ENCODE measurements around the gene FNDC10. TPM values are rescaled to one million over a fixed set of nuclear protein-coding genes. Genes with fewer than 3 reads are reported as not detected.

FNDC10 gene
- total RNA-seq, 4 donors from 2014 or later = 9.0 to 26.2 (median 24.5) TPM

DNA sequence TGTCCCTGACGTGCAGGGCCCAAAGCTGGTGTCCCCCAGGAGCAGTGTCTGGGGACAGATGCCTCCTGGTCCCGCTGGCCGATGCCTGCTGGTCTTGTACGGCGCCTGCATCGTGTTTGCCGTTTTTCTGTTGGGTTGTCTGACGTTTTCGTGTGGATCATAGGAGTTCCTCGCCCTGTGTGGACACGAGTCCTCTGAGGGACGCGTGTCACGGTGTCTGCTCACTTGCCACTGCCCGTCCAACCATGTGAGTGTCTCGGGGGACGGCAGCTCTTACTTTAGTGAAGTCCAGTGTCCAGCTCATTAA is 22.8 kb upstream of the FNDC10 start:
- Histone ChIP-seq H3K27me3 (no peaks in the 10 kb centered on the region), H3K27ac (no peak overlapping the region), H3K4me3 (no peak overlapping the region), H3K9me3 (no peaks in the 10 kb centered on the region), H3K36me3 (peaks cover 13% of the 10 kb centered on the region), H3K4me1 (peaks cover 15% of the 10 kb centered on the region)
- 90% methylated on average over 15 of the region's 17 CpGs for WGBS
- no peak for DNase-seq (ENCODE audit: low spot score in 2 of 2)
- TF ChIP-seq POLR2A (IDR thresholded peaks at IDR 0.05) (no peak), POLR2AphosphoS5 (IDR thresholded peaks at IDR 0.05) (no peak), EP300 (IDR thresholded peaks at IDR 0.05) (no peak)
- TF ChIP-seq, protein P1, sequence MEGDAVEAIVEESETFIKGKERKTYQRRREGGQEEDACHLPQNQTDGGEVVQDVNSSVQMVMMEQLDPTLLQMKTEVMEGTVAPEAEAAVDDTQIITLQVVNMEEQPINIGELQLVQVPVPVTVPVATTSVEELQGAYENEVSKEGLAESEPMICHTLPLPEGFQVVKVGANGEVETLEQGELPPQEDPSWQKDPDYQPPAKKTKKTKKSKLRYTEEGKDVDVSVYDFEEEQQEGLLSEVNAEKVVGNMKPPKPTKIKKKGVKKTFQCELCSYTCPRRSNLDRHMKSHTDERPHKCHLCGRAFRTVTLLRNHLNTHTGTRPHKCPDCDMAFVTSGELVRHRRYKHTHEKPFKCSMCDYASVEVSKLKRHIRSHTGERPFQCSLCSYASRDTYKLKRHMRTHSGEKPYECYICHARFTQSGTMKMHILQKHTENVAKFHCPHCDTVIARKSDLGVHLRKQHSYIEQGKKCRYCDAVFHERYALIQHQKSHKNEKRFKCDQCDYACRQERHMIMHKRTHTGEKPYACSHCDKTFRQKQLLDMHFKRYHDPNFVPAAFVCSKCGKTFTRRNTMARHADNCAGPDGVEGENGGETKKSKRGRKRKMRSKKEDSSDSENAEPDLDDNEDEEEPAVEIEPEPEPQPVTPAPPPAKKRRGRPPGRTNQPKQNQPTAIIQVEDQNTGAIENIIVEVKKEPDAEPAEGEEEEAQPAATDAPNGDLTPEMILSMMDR (IDR thresholded peaks at IDR 0.05) = no peak

DNA sequence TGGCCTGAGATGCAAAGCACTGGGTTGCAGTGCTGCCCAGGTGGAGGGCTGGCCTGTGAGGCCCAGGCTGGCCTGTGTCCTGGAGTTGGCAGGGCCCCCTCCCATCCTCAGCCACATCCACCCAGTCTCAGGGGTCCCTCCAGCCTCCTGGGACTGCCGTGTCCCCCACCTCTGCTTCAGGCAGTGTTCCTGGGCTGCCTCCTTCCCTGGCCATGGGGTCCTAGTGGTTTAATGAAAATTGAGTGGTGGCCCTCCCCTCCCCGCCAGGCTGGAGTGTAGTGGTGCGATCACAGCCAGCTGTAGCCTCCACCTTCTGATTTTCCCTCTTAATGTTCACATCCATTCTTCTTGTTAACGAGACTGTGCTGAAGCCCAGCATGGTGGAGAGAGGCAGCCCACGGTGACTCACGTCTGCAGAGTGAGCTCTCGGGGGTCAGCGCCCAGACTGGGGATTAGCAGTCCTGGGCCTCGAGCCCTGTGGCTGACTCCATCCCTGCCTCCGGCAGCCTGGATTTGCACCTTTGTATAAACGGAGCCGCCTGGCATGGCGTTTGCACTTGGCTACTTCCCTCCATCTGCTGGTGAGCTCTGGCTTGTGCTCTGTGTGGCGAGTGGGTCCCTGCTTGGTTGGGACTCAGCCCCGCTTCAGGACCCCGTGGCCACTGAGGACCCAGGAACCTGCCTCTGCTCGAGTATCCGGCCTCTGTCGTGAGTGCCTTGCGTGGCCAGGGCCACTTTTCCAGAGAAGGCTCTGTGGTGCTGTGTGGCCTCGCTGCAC is 22.3 kb upstream of the FNDC10 start:
- DNase-seq (ENCODE audit: low spot score in 2 of 2) = no peak
- Histone ChIP-seq H3K27ac (no peak overlapping the region), H3K4me3 (no peak overlapping the region), H3K9me3 (no peaks in the 10 kb centered on the region), H3K4me1 (peaks cover 14% of the 10 kb centered on the region), H3K36me3 (peaks cover 14% of the 10 kb centered on the region), H3K27me3 (no peaks in the 10 kb centered on the region)
- WGBS = 80% methylated on average over 14 of the region's 21 CpGs
- TF ChIP-seq, protein P1 (IDR thresholded peaks at IDR 0.05) = no peak
- TF ChIP-seq EP300 (IDR thresholded peaks at IDR 0.05) = no peak
- no peak for TF ChIP-seq POLR2AphosphoS5 (IDR thresholded peaks at IDR 0.05)
- TF ChIP-seq POLR2A (IDR thresholded peaks at IDR 0.05) = no peak

DNA sequence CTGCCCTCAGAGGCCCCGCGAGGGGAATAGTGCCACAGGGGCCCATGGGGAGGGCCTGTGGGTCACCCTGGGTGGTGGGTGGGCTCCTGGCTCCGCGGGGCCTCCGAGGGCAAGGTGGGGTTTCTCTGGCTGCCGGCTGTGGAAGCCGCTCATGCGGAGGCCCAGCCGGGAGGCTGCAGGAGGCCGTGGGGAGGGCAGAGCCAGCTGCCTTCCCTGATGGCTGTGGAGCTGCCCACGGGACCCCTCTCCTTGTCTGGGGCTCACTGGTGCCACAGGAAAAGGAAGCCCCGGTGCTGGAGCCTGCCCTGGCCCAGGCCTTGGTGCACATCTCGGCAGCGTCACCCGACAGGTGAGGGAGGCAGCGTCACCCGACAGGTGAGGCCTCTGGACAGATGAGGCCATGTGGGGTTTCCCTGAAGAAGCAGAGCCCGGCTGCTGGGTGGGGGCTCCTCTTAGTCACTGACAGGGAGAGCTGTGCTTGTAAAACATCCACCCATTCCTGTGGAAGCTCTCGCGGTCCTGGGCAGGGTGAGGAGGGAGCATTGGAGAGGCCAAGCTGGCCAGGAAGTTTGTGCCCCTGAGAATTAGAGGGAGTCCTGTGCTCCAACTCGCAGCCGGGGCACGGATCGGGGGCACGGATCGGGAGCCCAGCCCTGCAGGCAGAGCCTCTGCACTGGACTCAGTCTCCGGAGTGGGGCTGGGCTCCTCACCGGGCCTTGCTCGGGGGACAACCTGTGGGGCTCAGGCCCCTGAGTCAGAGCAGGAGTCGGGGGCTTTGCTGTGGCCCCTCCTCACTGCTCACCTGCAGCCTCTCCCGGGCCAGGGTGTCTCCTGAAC is 21.5 kb upstream of the FNDC10 start:
- DNase-seq (ENCODE audit: low spot score in 2 of 2) = peak in 1 of 2 donors; percentile 64
- H3K27ac ChIP-seq = no peak overlapping the region
- WGBS = 89% methylated on average over 10 of the region's 31 CpGs
- H3K36me3 ChIP-seq = peaks cover 14% of the 10 kb centered on the region
- H3K27me3 ChIP-seq = no peaks in the 10 kb centered on the region
- peaks cover 15% of the 10 kb centered on the region for H3K4me1 ChIP-seq
- H3K4me3 ChIP-seq = no peak overlapping the region
- TF ChIP-seq POLR2A (IDR thresholded peaks at IDR 0.05) (no peak), POLR2AphosphoS5 (IDR thresholded peaks at IDR 0.05) (no peak), EP300 (IDR thresholded peaks at IDR 0.05) (no peak)
- TF ChIP-seq, protein P1 (IDR thresholded peaks at IDR 0.05) = no peak
- no peaks in the 10 kb centered on the region for H3K9me3 ChIP-seq

DNA sequence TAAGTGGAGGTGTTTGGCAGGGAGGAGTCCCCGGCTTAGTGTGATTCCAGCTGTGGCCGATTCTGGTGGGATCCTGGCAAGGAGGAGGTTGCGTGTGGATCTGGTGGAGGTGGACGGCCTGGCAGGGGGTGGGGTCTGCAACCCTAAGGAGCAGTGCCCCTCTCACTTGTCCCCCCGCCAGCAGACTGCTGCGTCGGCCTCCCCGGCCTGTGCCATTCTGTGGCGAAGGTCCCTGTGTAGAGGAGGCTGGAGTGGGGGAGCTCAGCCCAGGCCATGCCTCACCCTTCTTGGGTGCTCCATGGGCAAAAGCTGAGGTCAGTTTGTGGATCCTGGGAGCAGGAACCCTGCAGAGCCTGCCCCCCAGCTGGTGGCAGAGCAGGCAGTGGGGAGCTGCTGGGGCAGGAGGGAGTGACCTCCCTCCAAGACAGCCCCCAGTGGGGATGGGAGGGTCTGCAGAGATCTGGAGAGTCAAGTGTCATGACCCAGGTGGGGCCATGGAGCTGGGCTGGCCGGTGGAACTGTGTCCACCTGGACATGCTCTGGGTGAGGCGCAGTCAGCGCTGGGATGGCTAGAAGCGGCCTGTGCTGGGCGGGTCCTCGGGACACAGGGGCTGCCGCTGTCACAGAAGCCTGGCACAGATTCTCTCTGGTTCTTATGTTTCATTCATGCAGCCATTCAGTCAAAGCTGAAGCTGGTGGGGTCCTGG is 20.7 kb upstream of the FNDC10 start:
- Histone ChIP-seq H3K4me1 (peaks cover 15% of the 10 kb centered on the region), H3K27ac (no peak overlapping the region), H3K36me3 (peaks cover 14% of the 10 kb centered on the region), H3K9me3 (no peaks in the 10 kb centered on the region), H3K27me3 (no peaks in the 10 kb centered on the region), H3K4me3 (no peak overlapping the region)
- TF ChIP-seq EP300 (IDR thresholded peaks at IDR 0.05) = no peak
- TF ChIP-seq, protein P1 (IDR thresholded peaks at IDR 0.05) = no peak
- 93% methylated on average over 12 of the region's 16 CpGs for WGBS
- DNase-seq (ENCODE audit: low spot score in 2 of 2) = peak in 1 of 2 donors; percentile 60

Data from suprapubic skin (tissue), 4 donors.